B cell (primary cell): Measurements from ENCODE around the gene GNAI2.

Experiments used
- CTCF ChIP-seq: fragments of 200-600 bp; IDR thresholded peaks from one replicate; pipeline ENCODE4 v1.8.0; 2022; ENCODE audit warnings: antibody characterized with exemption, mild to moderate bottlenecking
- EZH2 ChIP-seq: IDR thresholded peaks from 2 replicates; pipeline ENCODE4 v1.6.1; 2012; ENCODE audit warnings: borderline replicate concordance, low read depth, mild to moderate bottlenecking, moderate library complexity, low read length; ENCODE audit not compliant: insufficient read depth, poor library complexity, severe bottlenecking

DNA sequence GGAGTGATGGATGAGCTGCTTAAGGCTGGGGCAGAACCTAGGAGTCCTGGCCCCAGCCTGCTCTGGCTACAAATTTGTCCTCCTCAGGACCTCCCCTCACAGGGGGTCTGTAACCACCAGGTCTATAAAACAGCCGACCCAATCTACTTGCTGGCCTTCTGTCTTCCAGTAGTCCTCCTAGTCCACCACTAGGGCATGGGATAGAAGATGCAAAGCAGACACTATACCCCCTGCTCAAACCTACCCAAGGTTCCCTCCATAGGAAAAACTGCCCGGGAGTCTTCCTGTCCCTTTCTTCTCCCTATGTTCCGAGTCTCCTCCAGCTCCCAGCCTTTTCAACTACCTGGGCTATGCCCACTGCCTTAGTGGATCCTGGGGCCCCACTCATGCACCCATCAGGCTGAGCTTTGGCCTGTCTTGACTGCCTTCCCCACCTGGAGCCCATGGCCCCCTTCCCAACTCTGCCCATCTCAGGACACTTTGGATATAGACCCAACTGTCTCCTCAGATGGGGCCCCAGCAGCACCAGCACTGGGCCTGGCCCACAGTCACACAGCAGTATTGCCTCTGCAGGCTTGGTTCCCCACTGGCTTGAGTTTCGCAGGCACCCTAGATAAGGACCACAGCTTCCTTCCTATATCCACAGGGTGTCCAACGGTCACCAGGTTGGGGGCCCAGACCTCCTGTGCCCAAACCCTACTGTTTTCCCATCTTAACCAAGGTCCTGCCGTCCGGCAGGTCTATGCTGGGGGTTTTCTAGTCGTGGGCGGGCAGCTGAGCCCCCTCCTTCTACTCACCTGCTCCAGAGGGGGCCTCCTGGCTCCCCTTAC lies 62.1 kb downstream of the GNAI2 start:
- TF ChIP-seq EZH2 (no peak), CTCF (no peak)
